AG04450 (cell line): Measurements from ENCODE around the gene HERPUD2. TPM values are rescaled to one million over a fixed set of nuclear protein-coding genes. Genes with fewer than 3 reads are reported as not detected.

Source experiments
- CTCF ChIA-PET: fragments of 300-600, 350-600 bp; formaldehyde crosslinking; extraction: SDS; loops from one replicate; lab custom pipeline; 2022; ENCODE audit warnings: antibody characterized with exemption, inconsistent platforms; lab: Charles Lee
- POLR2A ChIA-PET: fragments of 350-600 bp; formaldehyde crosslinking; extraction: SDS; loops from one replicate; lab custom pipeline; 2021; ENCODE audit warnings: antibody characterized with exemption, inconsistent platforms; lab: Yijun Ruan, JAX
- DNase-seq: peaks from one replicate; pipeline ENCODE4 v3.0.0-alpha.2; 2011; ENCODE audit warnings: low read depth, low spot score
- H3K27ac ChIP-seq: one replicate; pipeline ENCODE4 v1.5.1; 2012; ENCODE audit warnings: low read depth, low read length, control low read depth
- H3K27me3 ChIP-seq: one replicate; pipeline ENCODE4 v1.6.0; 2012; ENCODE audit warnings: low read length; ENCODE audit not compliant: control insufficient read depth, insufficient read depth
- H3K4me3 ChIP-seq: 2 replicates; pipeline ENCODE4 v1.5.1; 2011; ENCODE audit warnings: mild to moderate bottlenecking, low read depth, low read length, control low read depth
- H3K9me3 ChIP-seq: 2 replicates; pipeline ENCODE4 v1.5.1; 2012; ENCODE audit warnings: low read length; ENCODE audit not compliant: control insufficient read depth, insufficient read depth
- polyA plus RNA-seq: library from polyadenylated mRNA; depleted of rRNA; stranded (reverse); fragments of >200 nt; gene quantifications from 2 replicates; pipeline ENCODE4 v1.2.3, GENCODE V29; 2011
- TF ChIP-seq, protein P1 (sequence below): IDR thresholded peaks from 2 replicates; pipeline ENCODE4 v1.5.1; 2011; ENCODE audit warnings: low read depth, low read length, control low read depth, inconsistent platforms

Gene HERPUD2
- polyA plus RNA-seq, 1 experiment, result 42.7 TPM

DNA sequence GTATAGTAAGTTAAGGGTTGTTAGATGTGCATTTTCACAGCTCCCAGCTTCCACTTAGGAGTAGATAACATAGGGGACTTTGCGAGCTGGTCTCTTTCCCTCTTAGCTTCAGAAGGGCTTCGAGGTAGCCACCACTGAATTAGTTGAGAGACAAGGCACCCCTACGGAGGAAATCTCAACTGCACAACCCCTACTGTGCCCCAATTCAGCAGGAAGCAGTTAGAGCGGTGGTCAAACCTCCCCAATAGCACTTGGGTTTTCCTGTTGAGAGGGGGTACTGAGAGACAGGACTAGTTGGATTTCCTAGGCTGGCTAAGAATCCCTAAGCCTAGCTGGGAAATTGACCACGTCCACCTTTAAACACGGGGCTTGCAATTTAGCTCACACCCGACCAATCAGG lies 1.1 kb upstream of the HERPUD2 start:
- peak overlapping the region; percentile 75 for H3K4me3 ChIP-seq
- no peaks in the 10 kb centered on the region for H3K27me3 ChIP-seq
- H3K27ac ChIP-seq, result no peak overlapping the region
- H3K9me3 ChIP-seq, result peaks cover 10% of the 10 kb centered on the region
- TF ChIP-seq, protein P1, sequence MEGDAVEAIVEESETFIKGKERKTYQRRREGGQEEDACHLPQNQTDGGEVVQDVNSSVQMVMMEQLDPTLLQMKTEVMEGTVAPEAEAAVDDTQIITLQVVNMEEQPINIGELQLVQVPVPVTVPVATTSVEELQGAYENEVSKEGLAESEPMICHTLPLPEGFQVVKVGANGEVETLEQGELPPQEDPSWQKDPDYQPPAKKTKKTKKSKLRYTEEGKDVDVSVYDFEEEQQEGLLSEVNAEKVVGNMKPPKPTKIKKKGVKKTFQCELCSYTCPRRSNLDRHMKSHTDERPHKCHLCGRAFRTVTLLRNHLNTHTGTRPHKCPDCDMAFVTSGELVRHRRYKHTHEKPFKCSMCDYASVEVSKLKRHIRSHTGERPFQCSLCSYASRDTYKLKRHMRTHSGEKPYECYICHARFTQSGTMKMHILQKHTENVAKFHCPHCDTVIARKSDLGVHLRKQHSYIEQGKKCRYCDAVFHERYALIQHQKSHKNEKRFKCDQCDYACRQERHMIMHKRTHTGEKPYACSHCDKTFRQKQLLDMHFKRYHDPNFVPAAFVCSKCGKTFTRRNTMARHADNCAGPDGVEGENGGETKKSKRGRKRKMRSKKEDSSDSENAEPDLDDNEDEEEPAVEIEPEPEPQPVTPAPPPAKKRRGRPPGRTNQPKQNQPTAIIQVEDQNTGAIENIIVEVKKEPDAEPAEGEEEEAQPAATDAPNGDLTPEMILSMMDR, result no peak
- DNase-seq, result no peak
- CTCF ChIA-PET, result interaction anchor here (1.0 to 8.0 kb wide), 4 partner anchors 13 to 271 kb away, joined by 3 to 53 read pairs (median 5); no protein-coding TSS in a partner anchor
- POLR2A ChIA-PET, result interaction anchor here (3.0 kb wide), 1 partner anchor 104 kb away, joined by 17 read pairs; the partner anchor contains the start of gene SEPTIN7

DNA sequence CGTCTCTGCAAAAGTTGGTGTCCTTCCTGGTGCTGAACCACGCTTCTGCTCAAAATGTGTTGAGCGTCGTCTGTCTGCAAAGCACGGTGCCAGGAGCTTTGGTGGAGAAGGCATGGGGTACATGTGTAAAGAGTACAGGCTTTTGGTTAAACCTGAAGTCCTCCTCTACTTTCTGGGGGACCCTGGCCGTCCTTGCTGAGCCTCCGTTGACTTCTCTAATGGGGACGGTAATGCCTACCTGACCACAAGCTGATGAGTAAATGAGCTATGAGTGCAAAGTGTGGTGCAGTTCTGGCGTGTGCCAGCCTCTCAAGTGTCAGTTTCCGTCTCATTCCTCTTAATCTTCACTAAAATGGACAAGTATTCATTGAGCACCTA lies 527 bp upstream of the HERPUD2 start:
- ChIA-PET POLR2A (interaction anchor here (3.0 kb wide), 1 partner anchor 105 kb away, joined by 17 read pairs; the partner anchor contains the start of gene SEPTIN7), CTCF (interaction anchor here (0.9 to 8.0 kb wide), 3 partner anchors 11 to 212 kb away, joined by 3 to 53 read pairs (median 6); no protein-coding TSS in a partner anchor)
- Histone ChIP-seq H3K27me3 (no peaks in the 10 kb centered on the region), H3K4me3 (peak overlapping the region; percentile 75), H3K27ac (peak overlapping the region; percentile 82), H3K9me3 (peaks cover 10% of the 10 kb centered on the region)
- TF ChIP-seq, protein P1, result no peak
- DNase-seq, result no peak

DNA sequence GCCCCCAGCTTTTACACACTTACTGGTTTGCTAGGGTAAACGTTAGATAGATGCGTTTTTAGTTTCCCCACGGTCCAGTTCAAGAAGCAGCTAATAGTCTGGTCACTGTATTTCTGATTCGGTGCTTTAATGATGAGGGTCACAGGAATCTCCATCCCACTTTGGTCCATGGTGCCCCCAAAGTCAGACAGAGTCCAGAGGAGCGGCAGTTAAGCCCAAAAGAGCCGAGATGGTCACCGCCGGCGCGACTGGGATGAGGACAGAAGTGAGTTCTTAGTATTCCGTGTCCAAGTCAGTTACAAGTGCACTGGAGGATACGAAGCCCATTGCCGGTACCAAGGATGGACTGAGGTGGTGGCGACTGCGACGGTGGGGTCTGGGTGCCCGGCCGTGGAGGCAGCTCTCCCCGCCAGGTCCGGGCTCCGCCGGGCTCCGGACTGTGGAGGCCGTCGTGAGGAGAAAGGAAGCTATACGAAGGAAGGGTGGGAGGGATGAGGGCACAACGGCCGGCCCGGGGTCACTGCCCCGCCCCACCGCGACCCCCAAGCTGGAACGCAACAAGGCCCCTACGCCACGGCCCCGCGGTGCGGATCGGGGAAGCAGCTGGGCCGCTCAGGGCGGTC lies 663 bp downstream of the HERPUD2 start:
- Histone ChIP-seq H3K27me3 (no peaks in the 10 kb centered on the region), H3K27ac (peak overlapping the region; percentile 82), H3K9me3 (peaks cover 10% of the 10 kb centered on the region), H3K4me3 (peak overlapping the region; percentile 75)
- CTCF ChIA-PET, result interaction anchor here (1.3 to 8.0 kb wide), 4 partner anchors 14 to 213 kb away, joined by 3 to 53 read pairs (median 5); no protein-coding TSS in a partner anchor
- DNase-seq, result no peak
- TF ChIP-seq, protein P1, result no peak
- POLR2A ChIA-PET, result interaction anchor here (0.6 to 3.0 kb wide), 4 partner anchors 19 to 128 kb away, joined by 3 to 17 read pairs (median 3); partner anchors contain the start of gene SEPTIN7

DNA sequence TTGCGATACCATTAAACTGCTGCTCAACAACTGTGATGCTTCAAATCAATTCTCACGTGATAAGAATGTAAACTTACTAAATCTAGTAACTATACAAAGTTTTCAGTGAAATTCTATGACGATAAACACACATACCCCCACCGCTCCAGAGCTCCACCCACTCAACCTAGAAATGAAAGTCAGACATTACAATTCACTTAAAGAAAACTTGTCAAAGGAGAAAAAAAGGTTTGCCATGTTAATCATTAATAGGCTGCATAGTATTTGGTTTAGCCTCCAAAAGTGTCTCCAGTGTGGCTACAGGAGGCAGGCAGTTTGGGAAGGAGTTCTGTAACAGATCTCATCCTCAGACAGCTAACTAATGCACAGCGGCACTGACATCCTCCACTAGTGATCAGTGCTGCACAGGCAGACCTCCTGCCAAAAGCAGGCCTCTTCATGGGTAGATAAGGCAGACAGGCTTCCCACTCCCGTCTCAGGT lies 3.1 kb downstream of the HERPUD2 start:
- Histone ChIP-seq H3K27ac (peak overlapping the region; percentile 12), H3K27me3 (no peaks in the 10 kb centered on the region), H3K9me3 (peaks cover 10% of the 10 kb centered on the region), H3K4me3 (peak overlapping the region; percentile 47)
- TF ChIP-seq, protein P1, result no peak
- POLR2A ChIA-PET, result no interaction called here
- CTCF ChIA-PET, result interaction anchor here (0.6 to 1.0 kb wide), 2 partner anchors 18 to 215 kb away, joined by 3 read pairs; no protein-coding TSS in a partner anchor
- DNase-seq, result no peak
